Esophagus (tissue), 2 donors: ENCODE data around the gene HEPN1. TPM values are rescaled to one million over a fixed set of nuclear protein-coding genes. Genes with fewer than 3 reads are reported as not detected.

Experiments
- H3K27ac ChIP-seq, 2 donors: one replicate each; pipeline ENCODE4 v1.5.1; 2013; ENCODE audit warnings: low read depth in 2 of 2, mild to moderate bottlenecking in 2 of 2, inconsistent platforms in 1 of 2, low read length in 1 of 2, moderate library complexity in 1 of 2
- H3K27me3 ChIP-seq, 2 donors: one replicate each; pipeline ENCODE4 v1.6.1; 2013; ENCODE audit warnings: low read length in 2 of 2, control low read depth in 1 of 2, mild to moderate bottlenecking in 1 of 2; ENCODE audit not compliant: insufficient read depth in 2 of 2, control insufficient read depth in 1 of 2
- H3K36me3 ChIP-seq, 2 donors: one replicate each; pipeline ENCODE4 v1.6.1; 2013; ENCODE audit warnings: low read length in 1 of 2; ENCODE audit not compliant: control insufficient read depth in 2 of 2, insufficient read depth in 2 of 2
- H3K4me1 ChIP-seq, 2 donors: one replicate each; pipeline ENCODE4 v1.6.1; 2013; ENCODE audit warnings: low read length in 1 of 2; ENCODE audit not compliant: control insufficient read depth in 2 of 2, insufficient read depth in 2 of 2
- H3K4me3 ChIP-seq, 2 donors: one replicate each; pipeline ENCODE4 v1.5.1; 2013; ENCODE audit warnings: low read length in 2 of 2, mild to moderate bottlenecking in 2 of 2, low read depth in 1 of 2, moderate library complexity in 1 of 2
- H3K9me3 ChIP-seq, 2 donors: one replicate each; pipeline ENCODE4 v1.6.1; 2013; ENCODE audit warnings: mild to moderate bottlenecking in 2 of 2, low read depth in 1 of 2, low read length in 1 of 2, moderate library complexity in 1 of 2; ENCODE audit not compliant: control insufficient read depth in 2 of 2, insufficient read depth in 1 of 2
- WGBS, 2 donors: extraction: QIAGEN DNeasy Blood & Tissue Kit; methylation state at CpG; one replicate each; pipeline ENCODE4 v1.1.7; 2013; 5-methylcytosine and 5-hydroxymethylcytosine counted together
- polyA plus RNA-seq, 2 donors: library from polyadenylated mRNA; stranded (reverse); fragments of 200-250 nt; gene quantifications; one replicate each; pipeline ENCODE4 v1.2.3, GENCODE V29; 2013
- donor health status: healthy with polysubstance abuse.
- donor health status: Bipolar disorder and iron deficiency.

HEPN1 gene
- polyA plus RNA-seq, 2 donors = not detected

DNA sequence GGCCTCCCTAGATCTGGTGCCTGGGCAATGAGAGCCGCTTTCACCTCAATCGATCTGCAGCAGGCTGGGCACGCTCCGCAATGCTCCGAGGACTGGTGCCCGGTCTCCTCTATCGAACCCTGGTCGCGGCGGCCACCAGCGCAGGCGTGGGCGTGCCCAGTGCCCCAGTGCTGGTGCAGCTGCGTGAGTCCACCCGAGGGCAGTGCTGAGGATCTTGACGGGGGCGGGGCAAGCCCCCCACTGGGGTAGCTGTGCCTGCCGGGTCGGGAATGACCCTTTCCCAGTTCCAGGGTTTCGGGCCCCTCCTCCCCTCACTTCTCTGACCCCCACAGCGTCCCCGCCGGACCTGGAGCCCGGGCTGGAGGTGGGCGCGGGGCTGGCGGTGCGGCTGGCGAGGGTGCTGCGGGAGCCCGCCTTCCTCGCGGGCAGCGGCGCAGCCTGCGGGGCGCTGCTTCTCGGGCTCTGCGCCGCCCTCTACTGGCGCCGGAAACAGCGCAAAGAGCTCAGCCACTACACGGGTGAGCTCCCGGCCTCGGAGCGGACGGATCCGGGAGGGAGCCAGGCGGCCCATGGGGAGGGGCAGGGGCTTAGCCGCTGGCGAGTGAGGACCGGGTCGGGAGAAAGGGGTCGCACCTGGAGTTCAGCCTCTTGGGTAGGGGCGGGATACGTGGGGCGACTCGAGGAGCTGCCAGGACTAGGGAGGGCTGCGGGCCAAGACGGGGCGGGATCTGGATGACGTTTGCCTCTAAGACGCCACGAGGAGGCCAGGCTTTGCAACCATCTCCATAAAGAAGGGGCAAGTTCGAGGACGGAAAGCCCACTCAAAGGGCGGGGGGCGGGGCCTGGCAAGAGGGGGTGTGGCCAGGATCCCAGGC lies 42.9 kb upstream of the HEPN1 start:
- Histone ChIP-seq H3K4me3 (peak overlapping the region; percentile 50 to 67), H3K27me3 (no peaks in the 10 kb centered on the region), H3K36me3 (no peaks in the 10 kb centered on the region), H3K27ac (peak overlapping the region; percentile 85 to 93), H3K4me1 (peaks cover 0 to 11% of the 10 kb centered on the region in 2 donors), H3K9me3 (no peaks in the 10 kb centered on the region)
- 1 to 2% methylated on average over 69 of the region's 69 CpGs for WGBS, 2 donors

DNA sequence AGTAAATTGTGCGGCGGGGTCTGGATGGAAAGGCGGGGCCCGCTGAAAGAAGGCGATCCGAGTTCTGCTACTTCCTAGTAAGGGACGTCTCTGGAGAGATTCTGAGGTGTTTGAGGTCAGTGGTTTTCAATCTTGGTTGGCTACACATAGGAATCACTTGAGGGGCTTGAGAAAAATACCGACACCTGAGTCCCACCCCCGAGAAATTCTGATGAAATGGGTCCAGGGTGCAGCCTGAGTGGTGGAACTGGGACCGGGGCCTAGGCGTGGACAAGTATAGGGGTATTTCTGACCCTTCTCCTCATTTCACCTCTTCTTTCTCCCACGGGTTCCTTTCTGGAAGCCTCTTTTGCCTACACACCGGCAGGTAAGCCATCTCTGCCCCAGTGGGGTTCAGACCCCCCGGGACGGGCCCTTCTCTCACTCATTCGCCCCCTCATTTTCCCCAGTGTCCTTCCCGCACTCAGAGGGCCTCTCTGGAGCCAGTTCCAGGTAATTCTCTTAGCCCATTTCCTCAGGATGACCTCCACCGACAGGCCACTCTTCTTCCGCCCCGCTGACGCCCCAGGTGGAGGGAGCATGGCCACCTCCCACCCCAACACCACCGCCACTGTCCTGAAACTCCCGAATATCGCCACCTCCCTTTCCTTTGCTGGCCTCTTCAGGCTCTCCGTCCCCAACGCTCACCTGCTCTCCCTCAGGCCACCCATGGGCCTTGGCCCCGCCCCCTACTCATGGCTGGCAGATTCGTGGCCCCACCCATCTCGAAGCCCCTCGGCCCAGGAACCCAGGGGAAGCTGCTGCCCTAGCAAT lies 42.0 kb upstream of the HEPN1 start:
- Histone ChIP-seq H3K36me3 (no peaks in the 10 kb centered on the region), H3K27ac (peak overlapping the region; percentile 85 to 93), H3K27me3 (no peaks in the 10 kb centered on the region), H3K4me1 (peaks cover 0 to 11% of the 10 kb centered on the region in 2 donors), H3K4me3 (peak overlapping the region; percentile 50 to 67), H3K9me3 (no peaks in the 10 kb centered on the region)
- 23 to 26% methylated on average over 30 of the region's 30 CpGs for WGBS, 2 donors

DNA sequence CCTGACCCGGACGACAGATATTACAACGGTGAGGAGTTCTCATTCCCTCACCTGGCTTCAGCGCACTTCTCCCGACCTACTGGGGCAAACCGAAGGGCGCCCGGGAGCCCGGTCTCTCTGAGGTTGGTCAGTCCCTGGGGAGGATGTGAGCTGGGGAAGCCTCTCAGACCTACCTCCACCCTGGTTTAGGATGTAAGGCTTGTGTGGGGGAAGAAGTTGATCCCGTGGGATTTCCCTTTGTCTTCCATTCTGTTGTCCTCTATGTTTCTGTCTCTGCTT lies 41.5 kb upstream of the HEPN1 start:
- WGBS, 2 donors = 56 to 57% methylated on average over 10 of the region's 10 CpGs
- H3K4me3 ChIP-seq = peak overlapping the region in 1 of 2 donors; percentile 50
- no peaks in the 10 kb centered on the region for H3K36me3 ChIP-seq
- H3K9me3 ChIP-seq = no peaks in the 10 kb centered on the region
- peaks cover 0 to 11% of the 10 kb centered on the region in 2 donors for H3K4me1 ChIP-seq
- peak overlapping the region in 1 of 2 donors; percentile 5 for H3K27ac ChIP-seq
- H3K27me3 ChIP-seq = no peaks in the 10 kb centered on the region

DNA sequence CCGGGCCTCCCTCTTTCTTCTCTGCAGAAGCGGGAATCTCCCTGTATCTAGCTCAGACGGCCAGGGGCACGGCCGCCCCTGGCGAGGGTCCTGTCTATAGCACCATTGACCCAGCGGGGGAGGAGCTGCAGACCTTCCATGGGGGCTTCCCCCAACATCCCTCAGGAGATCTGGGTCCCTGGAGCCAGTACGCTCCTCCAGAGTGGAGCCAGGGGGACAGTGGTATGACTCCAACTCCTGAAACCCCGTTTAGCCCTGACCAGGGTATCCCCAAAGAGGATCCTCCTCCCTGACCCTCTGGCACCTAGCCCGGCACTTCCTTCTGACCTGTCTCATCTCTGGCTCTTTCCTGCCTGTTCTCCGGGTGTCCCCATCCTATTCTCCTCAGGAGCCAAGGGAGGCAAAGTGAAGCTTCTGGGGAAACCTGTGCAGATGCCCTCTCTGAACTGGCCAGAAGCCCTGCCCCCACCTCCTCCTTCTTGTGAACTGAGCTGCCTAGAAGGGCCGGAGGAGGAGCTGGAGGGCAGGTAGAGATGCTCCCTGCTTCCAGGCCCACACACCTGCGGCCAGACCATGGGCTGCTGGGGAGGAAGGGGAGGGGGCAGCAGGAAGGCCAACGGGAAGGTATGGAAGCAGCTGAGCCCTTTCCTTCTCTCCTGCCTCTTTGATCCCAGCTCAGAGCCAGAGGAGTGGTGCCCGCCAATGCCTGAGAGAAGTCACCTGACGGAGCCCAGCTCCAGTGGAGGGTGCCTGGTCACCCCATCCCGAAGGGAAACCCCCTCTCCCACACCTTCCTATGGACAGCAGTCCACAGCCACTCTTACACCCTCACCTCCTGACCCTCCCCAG lies 40.9 kb upstream of the HEPN1 start:
- Histone ChIP-seq H3K4me3 (no peak overlapping the region), H3K27me3 (no peaks in the 10 kb centered on the region), H3K4me1 (peaks cover 0 to 11% of the 10 kb centered on the region in 2 donors), H3K9me3 (no peaks in the 10 kb centered on the region), H3K27ac (no peak overlapping the region), H3K36me3 (no peaks in the 10 kb centered on the region)
- 70 to 71% methylated on average over 17 of the region's 17 CpGs for WGBS, 2 donors

DNA sequence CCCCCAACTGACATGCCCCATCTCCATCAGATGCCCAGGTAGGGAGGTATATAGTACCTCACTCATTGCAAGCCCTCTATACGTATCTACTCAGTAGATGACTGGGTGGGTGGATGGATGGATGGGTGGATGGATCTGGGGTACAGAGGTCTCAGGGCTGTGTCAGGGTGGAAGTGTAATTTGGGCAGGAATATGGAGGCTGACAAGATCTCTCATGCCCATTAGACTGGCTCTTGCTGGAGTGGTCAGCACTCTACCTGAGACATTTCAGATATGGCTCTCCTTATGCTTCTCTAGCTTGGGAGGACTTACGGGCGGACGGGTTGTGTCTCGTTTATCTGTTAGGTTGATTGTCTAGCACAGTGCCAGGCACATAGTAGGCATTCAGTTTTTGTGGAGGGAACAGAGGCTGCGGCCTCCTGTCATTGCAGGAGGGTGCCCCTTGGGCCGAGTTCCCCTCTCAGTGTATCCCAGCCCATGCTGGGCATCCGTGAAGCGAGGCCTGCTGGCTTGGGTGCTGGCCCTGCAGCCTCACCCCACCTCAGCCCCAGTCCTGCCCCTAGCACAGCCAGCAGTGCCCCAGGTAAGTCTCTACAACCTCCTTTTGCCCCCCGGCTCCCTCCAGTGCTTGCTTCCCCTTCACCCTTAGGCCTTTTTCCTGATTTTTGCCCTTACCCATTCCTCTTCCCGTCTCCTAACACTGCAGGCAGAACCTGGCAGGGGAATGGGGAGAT lies 40.1 kb upstream of the HEPN1 start:
- Histone ChIP-seq H3K4me1 (peaks cover 0 to 11% of the 10 kb centered on the region in 2 donors), H3K27ac (no peak overlapping the region), H3K36me3 (no peaks in the 10 kb centered on the region), H3K9me3 (no peaks in the 10 kb centered on the region), H3K4me3 (no peak overlapping the region), H3K27me3 (no peaks in the 10 kb centered on the region)
- 93 to 94% methylated on average over 11 of the region's 11 CpGs for WGBS, 2 donors

DNA sequence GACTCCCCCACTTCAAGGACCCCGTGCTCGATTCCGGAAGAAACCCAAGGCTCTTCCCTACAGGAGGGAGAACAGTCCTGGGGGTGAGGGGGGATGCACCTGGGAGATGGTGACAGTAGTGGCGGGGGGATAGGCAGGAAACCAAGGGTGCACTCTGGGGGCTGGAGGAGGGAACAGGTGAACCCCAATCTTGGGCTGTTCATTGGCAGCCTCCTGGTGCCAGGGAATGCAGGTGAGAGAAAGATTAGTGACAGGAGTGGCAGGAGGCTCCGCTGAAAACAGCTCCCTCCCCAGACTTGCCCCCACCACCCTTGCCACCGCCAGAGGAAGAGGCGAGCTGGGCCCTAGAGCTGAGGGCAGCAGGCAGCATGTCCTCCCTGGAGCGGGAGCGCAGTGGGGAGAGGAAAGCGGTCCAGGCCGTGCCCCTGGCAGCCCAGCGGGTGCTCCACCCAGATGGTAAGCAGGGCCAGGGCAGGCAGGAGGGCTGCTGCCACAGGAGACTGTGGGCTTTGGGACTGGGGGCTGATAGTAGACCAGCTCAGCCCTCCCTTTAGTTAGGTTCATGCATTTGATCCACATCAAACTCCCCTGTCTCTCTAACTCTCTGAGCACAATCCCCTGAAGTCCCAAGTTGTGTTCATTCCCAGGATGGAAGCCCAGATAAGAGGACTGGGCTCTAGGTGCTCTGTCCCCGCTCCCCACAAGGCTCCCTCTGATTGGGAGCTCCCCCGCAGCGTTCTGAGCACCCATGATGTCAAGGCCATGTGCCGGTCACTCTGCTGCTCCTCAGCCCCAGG lies 39.4 kb upstream of the HEPN1 start:
- Histone ChIP-seq H3K27me3 (no peaks in the 10 kb centered on the region), H3K27ac (no peak overlapping the region), H3K4me1 (peaks cover 0 to 11% of the 10 kb centered on the region in 2 donors), H3K4me3 (no peak overlapping the region), H3K9me3 (no peaks in the 10 kb centered on the region), H3K36me3 (no peaks in the 10 kb centered on the region)
- 86 to 87% methylated on average over 16 of the region's 16 CpGs for WGBS, 2 donors

DNA sequence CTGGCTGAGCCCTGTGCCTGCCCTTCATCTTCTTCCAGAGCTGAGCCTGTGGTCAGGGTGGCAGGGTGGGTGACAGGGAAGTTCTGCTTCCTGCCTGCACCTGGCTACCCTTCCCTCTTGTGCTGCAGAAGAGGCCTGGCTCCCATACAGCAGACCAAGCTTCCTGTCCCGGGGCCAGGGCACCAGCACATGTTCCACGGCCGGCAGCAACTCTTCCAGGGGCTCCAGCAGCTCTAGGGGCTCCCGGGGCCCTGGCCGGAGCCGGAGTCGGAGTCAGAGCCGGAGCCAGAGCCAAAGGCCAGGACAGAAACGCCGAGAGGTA lies 38.8 kb upstream of the HEPN1 start:
- Histone ChIP-seq H3K36me3 (no peaks in the 10 kb centered on the region), H3K4me1 (peaks cover 0 to 11% of the 10 kb centered on the region in 2 donors), H3K9me3 (no peaks in the 10 kb centered on the region), H3K4me3 (no peak overlapping the region), H3K27ac (no peak overlapping the region), H3K27me3 (no peaks in the 10 kb centered on the region)
- 64 to 72% methylated on average over 10 of the region's 10 CpGs for WGBS, 2 donors

DNA sequence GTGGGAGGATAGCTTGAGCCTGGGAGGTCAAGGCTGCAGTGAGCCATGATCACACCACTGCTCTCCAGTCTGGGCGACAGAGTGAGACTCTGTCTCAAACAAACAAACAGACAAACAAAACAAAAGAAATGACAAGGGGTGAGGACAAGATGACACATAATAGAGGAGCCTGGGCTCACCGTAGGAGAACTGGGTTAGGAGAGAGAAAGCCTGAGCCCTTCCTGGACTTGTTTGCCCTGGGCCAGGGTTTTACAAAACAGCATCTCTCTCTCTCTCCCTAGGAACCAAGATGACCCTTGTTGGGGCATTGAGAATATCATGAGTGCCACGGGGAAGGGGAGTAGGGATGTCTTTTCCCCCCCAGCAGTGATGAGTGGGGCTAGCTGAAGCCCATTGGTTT lies 38.1 kb upstream of the HEPN1 start:
- Histone ChIP-seq H3K4me3 (no peak overlapping the region), H3K4me1 (peaks cover 0 to 9% of the 10 kb centered on the region in 2 donors), H3K27ac (no peak overlapping the region), H3K36me3 (no peaks in the 10 kb centered on the region), H3K27me3 (no peaks in the 10 kb centered on the region), H3K9me3 (no peaks in the 10 kb centered on the region)
- 72 to 75% methylated on average over 3 of the region's 3 CpGs for WGBS, 2 donors
